NB4 (cell line): ENCODE results near the gene UBE2I.

Experiments
- DNase-seq: peaks from one replicate; pipeline ENCODE4 v3.0.0; 2010; ENCODE audit warnings: low read depth
- H3K4me3 ChIP-seq: one replicate; pipeline ENCODE4 v1.5.1; 2011; ENCODE audit warnings: mild to moderate bottlenecking, low read depth, low read length, moderate library complexity
- CTCF ChIP-seq: IDR thresholded peaks from one replicate; pipeline ENCODE4 v1.5.1; 2012; ENCODE audit warnings: low read depth, low read length
- MAX ChIP-seq: IDR thresholded peaks from 2 replicates; pipeline ENCODE4 v1.6.1; 2011; ENCODE audit warnings: low read depth, low read length
- MYC ChIP-seq: IDR thresholded peaks from 2 replicates; pipeline ENCODE4 v1.6.1; 2011; ENCODE audit warnings: low read depth, low read length
- POLR2A ChIP-seq: IDR thresholded peaks from 2 replicates; pipeline ENCODE4 v1.6.1; 2011; ENCODE audit warnings: mild to moderate bottlenecking; ENCODE audit not compliant: insufficient read length; ENCODE audit errors: extremely low read depth

The UBE2I gene

GRCh38 chr16:1333854-1334700, 24.6 kb downstream of the UBE2I start:
- TF ChIP-seq MYC (no peak), POLR2A (no peak), MAX (no peak)
- no peak for DNase-seq
- no peak overlapping the region for H3K4me3 ChIP-seq

- TF ChIP-seq POLR2A (no peak), MAX (no peak), MYC (no peak), CTCF (no peak)
- H3K4me3 ChIP-seq, result no peak overlapping the region
- no peak for DNase-seq
Measured at GRCh38 chr16:1334739-1335138, 25.3 kb downstream of the UBE2I start.

DNA sequence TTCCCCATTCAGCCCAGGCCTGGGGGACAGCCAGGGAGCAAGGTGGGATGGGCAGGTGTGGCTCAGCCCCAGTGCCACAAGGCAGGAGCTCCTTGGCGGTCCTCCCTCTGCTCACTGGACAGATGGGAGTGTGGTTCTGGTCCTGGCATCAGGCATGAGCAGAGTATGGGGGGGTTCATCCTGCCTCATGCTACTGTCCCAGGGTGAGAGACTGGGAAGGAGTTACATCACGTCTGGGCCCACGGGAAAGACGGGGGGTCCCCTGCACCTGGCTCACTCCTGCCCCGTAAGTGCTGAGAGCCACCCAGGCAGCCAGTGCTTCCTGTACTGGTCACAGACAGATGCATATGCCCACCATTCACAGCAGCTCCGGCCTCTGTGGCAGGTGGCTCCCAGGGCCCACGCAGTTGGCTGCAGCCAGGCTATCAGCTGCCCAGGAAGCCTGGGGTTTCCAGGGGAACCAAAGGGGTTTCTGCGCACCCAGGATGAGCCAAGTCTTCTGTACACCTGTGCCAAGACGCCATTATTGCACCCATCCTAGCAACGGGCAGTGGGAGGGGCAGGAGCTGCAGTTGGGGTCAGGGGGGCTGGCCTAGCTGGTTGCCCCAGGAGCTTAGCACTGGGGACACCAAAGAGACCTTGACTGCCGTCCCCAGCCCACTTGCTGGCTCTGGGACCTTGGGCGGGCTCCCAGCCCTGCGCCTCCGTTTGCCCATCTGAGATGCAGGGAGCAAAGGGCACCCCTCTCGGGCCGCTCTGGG, 26.0 kb downstream of the UBE2I start:
- DNase-seq, result no peak
- TF ChIP-seq MYC (no peak), POLR2A (no peak), CTCF (no peak), MAX (no peak)
- H3K4me3 ChIP-seq, result no peak overlapping the region

- TF ChIP-seq POLR2A (no peak), MAX (no peak), CTCF (no peak), MYC (no peak)
- H3K4me3 ChIP-seq, result no peak overlapping the region
- no peak for DNase-seq
Measured at GRCh38 chr16:1335996-1336395, 26.6 kb downstream of the UBE2I start.

DNA sequence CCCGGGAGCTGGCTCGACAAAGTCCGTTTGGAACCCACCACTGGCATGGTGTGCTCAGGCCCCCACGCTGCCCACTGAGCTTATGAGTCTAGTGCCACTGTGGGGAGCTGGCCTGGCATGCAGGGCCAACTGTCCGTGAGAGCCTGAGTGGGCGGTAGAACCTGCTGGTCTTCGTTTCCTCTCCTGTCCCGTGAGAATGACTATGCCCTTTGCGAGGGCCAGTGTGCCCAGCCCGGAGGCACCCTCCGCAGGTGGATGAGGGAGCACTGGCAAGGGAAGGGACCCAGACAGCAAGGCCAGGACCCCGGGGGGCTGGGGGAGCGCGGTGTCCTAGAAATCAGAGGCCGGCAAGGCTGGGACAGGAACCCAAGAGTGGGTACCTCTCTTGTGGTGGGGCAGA, 27.2 kb downstream of the UBE2I start:
- DNase-seq, result no peak
- H3K4me3 ChIP-seq, result no peak overlapping the region
- no peak for TF ChIP-seq MYC
- TF ChIP-seq CTCF, result no peak
- TF ChIP-seq POLR2A, result no peak
- no peak for TF ChIP-seq MAX

DNA sequence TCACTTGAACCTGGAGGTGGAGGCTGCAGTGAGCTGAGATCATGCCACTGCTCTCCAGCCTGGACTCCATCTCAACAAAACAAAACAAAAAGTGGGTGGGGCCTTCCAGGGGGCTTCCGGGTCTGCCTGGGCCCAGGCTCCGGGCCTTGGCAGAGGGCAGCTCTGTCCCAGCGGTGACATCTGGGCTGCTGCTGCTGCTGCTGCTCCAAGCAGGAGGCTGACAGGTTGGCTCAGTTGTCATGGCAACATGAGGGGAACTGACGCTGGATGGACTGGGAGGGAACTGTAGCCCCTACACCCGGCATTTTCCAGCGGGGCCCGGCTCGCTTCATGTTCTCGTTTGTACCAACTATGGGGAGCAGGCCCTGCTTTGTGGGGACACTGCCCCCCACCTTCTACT, 28.1 kb downstream of the UBE2I start:
- no peak for TF ChIP-seq CTCF
- no peak for TF ChIP-seq POLR2A
- no peak for TF ChIP-seq MAX
- TF ChIP-seq MYC, result no peak
- peak; percentile 32 for DNase-seq
- H3K4me3 ChIP-seq, result no peak overlapping the region
